Measurements from ENCODE around the gene DHFR. TPM values are rescaled to one million over a fixed set of nuclear protein-coding genes. Genes with fewer than 3 reads are reported as not detected.
A peak's percentile ranks its signal among the peaks of the same experiment; 100 is the strongest.

DHFR gene
- polyA plus RNA-seq, 2 of the 4 experiments (the other 2 are of a cell fraction) = 61.3 to 91.1 TPM

DNA sequence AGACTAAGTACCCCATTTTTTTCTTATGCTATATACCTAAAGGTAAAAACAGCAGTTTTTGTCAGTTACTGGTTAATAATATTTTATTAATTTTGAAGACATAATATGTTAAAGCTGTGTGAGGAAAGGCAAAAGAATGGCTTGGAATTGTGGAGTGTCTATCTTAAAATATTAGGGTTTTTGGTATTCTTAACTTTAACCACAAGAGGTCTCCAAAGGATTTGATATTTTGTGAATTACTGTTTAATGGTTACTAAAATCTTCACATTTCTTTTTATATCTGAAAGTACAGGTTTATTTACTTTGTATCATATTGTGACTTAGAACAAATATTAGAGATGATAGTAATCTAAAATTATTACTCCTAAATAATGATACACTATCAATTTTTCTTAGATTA lies 32.0 kb upstream of the DHFR start:
- H3K4me3 ChIP-seq = no peak overlapping the region
- DNase-seq (ENCODE audit: low read depth in 1 of 2, low spot score in 1 of 2) (peak in 1 of 2 experiments; percentile 9), FAIRE-seq (no peak), ATAC-seq (no peak)
- H3K4me1 ChIP-seq = no peaks in the 10 kb centered on the region
- no peak overlapping the region for H3K4me2 ChIP-seq
- TF ChIP-seq, protein P1, sequence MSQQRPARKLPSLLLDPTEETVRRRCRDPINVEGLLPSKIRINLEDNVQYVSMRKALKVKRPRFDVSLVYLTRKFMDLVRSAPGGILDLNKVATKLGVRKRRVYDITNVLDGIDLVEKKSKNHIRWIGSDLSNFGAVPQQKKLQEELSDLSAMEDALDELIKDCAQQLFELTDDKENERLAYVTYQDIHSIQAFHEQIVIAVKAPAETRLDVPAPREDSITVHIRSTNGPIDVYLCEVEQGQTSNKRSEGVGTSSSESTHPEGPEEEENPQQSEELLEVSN (IDR thresholded peaks at IDR 0.05; ENCODE audit: borderline replicate concordance, low read depth) = no peak
- TF ChIP-seq FOXS1 (CRISPR knock-in tag; IDR thresholded peaks at IDR 0.05) = no peak
- TF ChIP-seq ZSCAN20 (CRISPR knock-in tag; IDR thresholded peaks at IDR 0.05) = no peak
- peak; percentile 41; the same call in 2 of the 3 replicates for TF ChIP-seq SMC3 (IDR thresholded peaks at IDR 0.05)
- peak; percentile 43 to 69 for TF ChIP-seq RAD21 (conservative IDR thresholded peaks at IDR 0.05 in 1 of 2, IDR thresholded peaks at IDR 0.05 in 1 of 2)
- no peak for TF ChIP-seq RFX5 (IDR thresholded peaks at IDR 0.05)
- TF ChIP-seq, protein P2, sequence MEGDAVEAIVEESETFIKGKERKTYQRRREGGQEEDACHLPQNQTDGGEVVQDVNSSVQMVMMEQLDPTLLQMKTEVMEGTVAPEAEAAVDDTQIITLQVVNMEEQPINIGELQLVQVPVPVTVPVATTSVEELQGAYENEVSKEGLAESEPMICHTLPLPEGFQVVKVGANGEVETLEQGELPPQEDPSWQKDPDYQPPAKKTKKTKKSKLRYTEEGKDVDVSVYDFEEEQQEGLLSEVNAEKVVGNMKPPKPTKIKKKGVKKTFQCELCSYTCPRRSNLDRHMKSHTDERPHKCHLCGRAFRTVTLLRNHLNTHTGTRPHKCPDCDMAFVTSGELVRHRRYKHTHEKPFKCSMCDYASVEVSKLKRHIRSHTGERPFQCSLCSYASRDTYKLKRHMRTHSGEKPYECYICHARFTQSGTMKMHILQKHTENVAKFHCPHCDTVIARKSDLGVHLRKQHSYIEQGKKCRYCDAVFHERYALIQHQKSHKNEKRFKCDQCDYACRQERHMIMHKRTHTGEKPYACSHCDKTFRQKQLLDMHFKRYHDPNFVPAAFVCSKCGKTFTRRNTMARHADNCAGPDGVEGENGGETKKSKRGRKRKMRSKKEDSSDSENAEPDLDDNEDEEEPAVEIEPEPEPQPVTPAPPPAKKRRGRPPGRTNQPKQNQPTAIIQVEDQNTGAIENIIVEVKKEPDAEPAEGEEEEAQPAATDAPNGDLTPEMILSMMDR (IDR thresholded peaks at IDR 0.05) = peak; percentile 44
- no peak overlapping the region for H3K27ac ChIP-seq
- ChIA-PET CTCF (interaction anchor here (0.6 to 2.6 kb wide), 11 partner anchors 9 to 614 kb away, joined by 3 to 11 read pairs (median 6); partner anchors contain the start of genes RASGRF2 and ZCCHC9), POLR2A (no interaction called here)
- no peaks in the 10 kb centered on the region; the same call in 2 of the 3 replicates for H3K9me3 ChIP-seq

DNA sequence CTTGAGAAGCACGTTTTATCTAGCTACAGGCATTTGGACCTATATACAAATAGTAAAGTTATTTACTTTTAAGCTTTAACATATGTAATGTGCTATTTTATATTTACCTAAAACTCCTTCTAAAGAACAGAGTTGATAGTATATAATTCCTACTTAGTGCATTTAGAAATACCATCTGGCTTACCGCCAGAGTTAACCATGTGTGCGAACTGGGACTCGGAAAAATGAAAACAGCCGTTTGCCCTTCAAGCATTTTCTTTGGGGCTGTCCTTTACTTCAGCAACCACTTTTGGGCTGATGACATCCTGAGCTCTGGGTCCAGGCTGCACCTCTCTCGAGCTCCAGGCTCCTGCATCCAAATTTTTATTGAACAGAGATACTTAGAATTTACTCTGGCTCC lies 21.9 kb upstream of the DHFR start:
- FAIRE-seq = no peak
- ATAC-seq = no peak
- H3K4me1 ChIP-seq = 0 out of 3 replicates have a peak, but pooled peaks cover 3% of the 10 kb centered on the region
- TF ChIP-seq SMC3 (IDR thresholded peaks at IDR 0.05) (no peak), ZNF302 (CRISPR knock-in tag; IDR thresholded peaks at IDR 0.05) (no peak), EP300 (IDR thresholded peaks at IDR 0.05) (no peak), NFE2L2 (conservative IDR thresholded peaks at IDR 0.05; ENCODE audit: low read length) (no peak), ZFP36 (IDR thresholded peaks at IDR 0.05; ENCODE audit: borderline replicate concordance, partially characterized antibody) (no peak)
- TF ChIP-seq, protein P1 (IDR thresholded peaks at IDR 0.05; ENCODE audit: borderline replicate concordance, low read depth) = no peak
- TF ChIP-seq, protein P3, sequence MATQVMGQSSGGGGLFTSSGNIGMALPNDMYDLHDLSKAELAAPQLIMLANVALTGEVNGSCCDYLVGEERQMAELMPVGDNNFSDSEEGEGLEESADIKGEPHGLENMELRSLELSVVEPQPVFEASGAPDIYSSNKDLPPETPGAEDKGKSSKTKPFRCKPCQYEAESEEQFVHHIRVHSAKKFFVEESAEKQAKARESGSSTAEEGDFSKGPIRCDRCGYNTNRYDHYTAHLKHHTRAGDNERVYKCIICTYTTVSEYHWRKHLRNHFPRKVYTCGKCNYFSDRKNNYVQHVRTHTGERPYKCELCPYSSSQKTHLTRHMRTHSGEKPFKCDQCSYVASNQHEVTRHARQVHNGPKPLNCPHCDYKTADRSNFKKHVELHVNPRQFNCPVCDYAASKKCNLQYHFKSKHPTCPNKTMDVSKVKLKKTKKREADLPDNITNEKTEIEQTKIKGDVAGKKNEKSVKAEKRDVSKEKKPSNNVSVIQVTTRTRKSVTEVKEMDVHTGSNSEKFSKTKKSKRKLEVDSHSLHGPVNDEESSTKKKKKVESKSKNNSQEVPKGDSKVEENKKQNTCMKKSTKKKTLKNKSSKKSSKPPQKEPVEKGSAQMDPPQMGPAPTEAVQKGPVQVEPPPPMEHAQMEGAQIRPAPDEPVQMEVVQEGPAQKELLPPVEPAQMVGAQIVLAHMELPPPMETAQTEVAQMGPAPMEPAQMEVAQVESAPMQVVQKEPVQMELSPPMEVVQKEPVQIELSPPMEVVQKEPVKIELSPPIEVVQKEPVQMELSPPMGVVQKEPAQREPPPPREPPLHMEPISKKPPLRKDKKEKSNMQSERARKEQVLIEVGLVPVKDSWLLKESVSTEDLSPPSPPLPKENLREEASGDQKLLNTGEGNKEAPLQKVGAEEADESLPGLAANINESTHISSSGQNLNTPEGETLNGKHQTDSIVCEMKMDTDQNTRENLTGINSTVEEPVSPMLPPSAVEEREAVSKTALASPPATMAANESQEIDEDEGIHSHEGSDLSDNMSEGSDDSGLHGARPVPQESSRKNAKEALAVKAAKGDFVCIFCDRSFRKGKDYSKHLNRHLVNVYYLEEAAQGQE (IDR thresholded peaks at IDR 0.05) = no peak
- ChIA-PET POLR2A (no interaction called here), CTCF (interaction anchor here (0.7 to 1.7 kb wide), 3 partner anchors 9 to 518 kb away, joined by 3 to 5 read pairs (median 4); no protein-coding TSS in a partner anchor)
- no peak for DNase-seq (ENCODE audit: low read depth in 1 of 2, low spot score in 1 of 2)
- H3K4me2 ChIP-seq = no peak overlapping the region
- no peaks in the 10 kb centered on the region for H3K9me3 ChIP-seq
- 82% methylated on average over 6 of the region's 6 CpGs for WGBS (ENCODE audit: missing lambda C conversion rate)
- no peak overlapping the region for H3K4me3 ChIP-seq
- no peak overlapping the region for H3K27ac ChIP-seq

DNA sequence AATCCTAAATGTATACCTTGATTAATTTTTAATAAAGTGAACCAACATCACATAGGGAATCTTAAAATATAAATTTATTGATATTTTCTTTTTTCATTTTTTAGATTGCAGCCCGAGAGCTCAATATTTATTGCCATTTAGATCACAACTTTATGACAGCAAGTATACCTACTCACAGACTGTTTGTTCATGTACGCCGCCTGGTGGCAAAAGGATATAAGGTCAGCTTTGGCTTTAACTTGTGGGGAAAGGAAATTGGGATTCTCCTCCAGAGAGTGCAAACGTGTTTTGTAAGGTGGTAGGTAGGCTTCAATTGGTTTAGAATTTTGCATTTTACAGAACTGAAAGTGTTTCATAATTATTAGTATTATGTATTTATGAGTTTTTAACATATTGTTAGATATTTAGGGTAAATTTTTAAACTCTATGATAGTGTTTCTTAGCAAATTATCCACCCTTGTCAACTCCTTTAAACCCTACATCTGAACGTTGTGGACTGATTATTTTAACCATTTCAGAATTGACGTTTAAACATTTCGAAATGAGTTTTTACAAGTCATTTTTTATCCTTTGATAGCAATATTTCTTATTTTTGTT lies 17.5 kb upstream of the DHFR start:
- Histone ChIP-seq H3K27ac (no peak overlapping the region), H3K4me1 (0 out of 3 replicates have a peak, but pooled peaks cover 3% of the 10 kb centered on the region), H3K9me3 (no peaks in the 10 kb centered on the region), H3K4me2 (no peak overlapping the region), H3K4me3 (no peak overlapping the region)
- FAIRE-seq (peak; percentile 7), DNase-seq (ENCODE audit: low read depth in 1 of 2, low spot score in 1 of 2) (peak; percentile 72 to 79), ATAC-seq (peak; percentile 85 to 95; a peak in 5 of 6 replicates)
- ChIA-PET POLR2A (interaction anchor here (0.5 to 1.1 kb wide), 2 partner anchors 185 to 331 kb away, joined by 3 to 8 read pairs; partner anchors contain the start of gene FAM151B), CTCF (interaction anchor here (0.6 to 3.3 kb wide), 20 partner anchors 9 to 581 kb away, joined by 3 to 14 read pairs (median 4); partner anchors contain the start of gene FAM151B)
- TF ChIP-seq, protein P2 (IDR thresholded peaks at IDR 0.05) = peak; percentile 84
- no peak for TF ChIP-seq POLR2A (IDR thresholded peaks at IDR 0.05; ENCODE audit: low read length)
- peak; percentile 64 to 67 for TF ChIP-seq RAD21 (conservative IDR thresholded peaks at IDR 0.05 in 1 of 2, IDR thresholded peaks at IDR 0.05 in 1 of 2)
- peak; percentile 85 for TF ChIP-seq SMC3 (IDR thresholded peaks at IDR 0.05)
- WGBS (ENCODE audit: missing lambda C conversion rate) = 2% methylated on average over 7 of the region's 7 CpGs

Measured in A549 (cell line).